Gastroesophageal sphincter (tissue), 4 donors: ENCODE data around the gene RND1. TPM values are rescaled to one million over a fixed set of nuclear protein-coding genes. Genes with fewer than 3 reads are reported as not detected.

ENCODE experiments used
- ATAC-seq: fragments of 150-250 bp; one replicate; pipeline ENCODE4 v1.9.1; 2016; ENCODE audit warnings: mild to moderate bottlenecking, moderate library complexity
- H3K27ac ChIP-seq, 4 donors: fragments of 200-600 bp; sonication (generic) in 3 of 4; 1 replicate in 3 of 4; 2 replicates in 1 of 4; pipeline ENCODE4 v1.5.1; 2016 to 2019
- H3K27me3 ChIP-seq: fragments of 200-600 bp; sonication (generic); one replicate; pipeline ENCODE4 v1.5.1; 2019
- H3K36me3 ChIP-seq, 2 donors: fragments of 200-600 bp; sonication (generic); one replicate each; pipeline ENCODE4 v1.5.1; 2019; ENCODE audit warnings: control low read depth in 1 of 2
- H3K4me1 ChIP-seq, 3 donors: fragments of 200-600 bp; sonication (generic); 1 replicate in 2 of 3; 2 replicates in 1 of 3; pipeline ENCODE4 v1.5.1; 2016 to 2019; ENCODE audit warnings: control low read depth in 2 of 3
- H3K4me3 ChIP-seq, 2 donors: fragments of 200-600 bp; sonication (generic); one replicate each; pipeline ENCODE4 v1.5.1; 2019; ENCODE audit warnings: mild to moderate bottlenecking in 1 of 2, moderate library complexity in 1 of 2
- H3K9me3 ChIP-seq, 3 donors: fragments of 200-600 bp; sonication (generic); one replicate each; pipeline ENCODE4 v1.5.1; 2017 to 2019; ENCODE audit warnings: control low read depth in 2 of 3
- EP300 ChIP-seq: sonication (generic); formaldehyde crosslinking; IDR thresholded peaks from one replicate; pipeline ENCODE4 v1.6.1; 2017; ENCODE audit warnings: antibody characterized with exemption, mild to moderate bottlenecking
- POLR2A ChIP-seq, 2 donors: fragments of 450-650 bp; IDR thresholded peaks; one replicate each; pipeline ENCODE4 v1.6.1; 2017; ENCODE audit warnings: antibody characterized with exemption in 2 of 2, mild to moderate bottlenecking in 2 of 2, moderate library complexity in 1 of 2
- POLR2AphosphoS5 ChIP-seq: sonication (generic); formaldehyde crosslinking; IDR thresholded peaks from one replicate; pipeline ENCODE4 v1.6.1; 2017; ENCODE audit warnings: antibody characterized with exemption
- WGBS, 2 donors: methylation state at CpG; one replicate each; pipeline ENCODE4 v1.1.5; 2018; ENCODE audit warnings: low coverage in 1 of 2; 5-methylcytosine and 5-hydroxymethylcytosine counted together
- small RNA-seq, 4 donors: library from RNA; depleted of rRNA; stranded (forward); fragments of <200 nt; gene quantifications; one replicate each; pipeline ENCODE3, GENCODE V24; 2016
- total RNA-seq, 4 donors: library from RNA; depleted of rRNA; stranded (reverse); fragments of >200 nt; gene quantifications; one replicate each; pipeline ENCODE4 v1.1.0, GENCODE V29; 2016
- TF ChIP-seq, protein P1 (sequence below), 4 experiments: fragments of 200-600 bp in 2 of 4; fragments of 450-650 bp in 2 of 4; sonication (generic) in 1 of 4; IDR thresholded peaks; one replicate each; pipeline ENCODE4 v1.5.1; 2017 to 2019; ENCODE audit warnings: antibody characterized with exemption in 4 of 4, mild to moderate bottlenecking in 2 of 4, moderate library complexity in 2 of 4

Gene RND1
- total RNA-seq, 4 donors from 2014 or later = 0.19 to 1.9 TPM; not detected in 2

DNA sequence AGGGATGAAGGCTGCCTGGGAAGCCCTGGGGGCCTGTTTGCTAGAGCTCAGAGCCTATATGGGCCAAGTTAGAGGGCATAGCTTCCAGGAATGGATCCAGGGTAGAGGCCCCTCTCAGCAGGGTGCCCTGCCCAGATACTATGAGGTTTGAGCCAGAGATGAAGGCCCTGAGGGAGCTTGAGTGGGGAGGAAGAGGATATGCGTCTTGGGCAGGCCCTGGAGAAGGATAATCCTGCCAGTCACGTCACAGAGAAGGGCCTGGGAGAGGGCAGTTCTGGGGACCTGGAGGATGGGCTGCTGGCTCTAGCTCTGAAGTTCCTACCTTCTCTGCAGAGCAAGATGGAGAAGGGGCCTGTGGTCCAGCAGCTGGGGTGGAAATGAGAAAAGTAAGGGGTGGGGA lies 53.3 kb downstream of the RND1 start:
- ATAC-seq = no peak
- Histone ChIP-seq H3K27me3 (no peaks in the 10 kb centered on the region), H3K36me3 (no peaks in the 10 kb centered on the region), H3K27ac (peak overlapping the region in 1 of 4 donors; percentile 94), H3K4me3 (no peak overlapping the region), H3K9me3 (no peaks in the 10 kb centered on the region), H3K4me1 (peaks cover 0 to 61% (median 20%) of the 10 kb centered on the region in 3 donors)
- TF ChIP-seq, protein P1, sequence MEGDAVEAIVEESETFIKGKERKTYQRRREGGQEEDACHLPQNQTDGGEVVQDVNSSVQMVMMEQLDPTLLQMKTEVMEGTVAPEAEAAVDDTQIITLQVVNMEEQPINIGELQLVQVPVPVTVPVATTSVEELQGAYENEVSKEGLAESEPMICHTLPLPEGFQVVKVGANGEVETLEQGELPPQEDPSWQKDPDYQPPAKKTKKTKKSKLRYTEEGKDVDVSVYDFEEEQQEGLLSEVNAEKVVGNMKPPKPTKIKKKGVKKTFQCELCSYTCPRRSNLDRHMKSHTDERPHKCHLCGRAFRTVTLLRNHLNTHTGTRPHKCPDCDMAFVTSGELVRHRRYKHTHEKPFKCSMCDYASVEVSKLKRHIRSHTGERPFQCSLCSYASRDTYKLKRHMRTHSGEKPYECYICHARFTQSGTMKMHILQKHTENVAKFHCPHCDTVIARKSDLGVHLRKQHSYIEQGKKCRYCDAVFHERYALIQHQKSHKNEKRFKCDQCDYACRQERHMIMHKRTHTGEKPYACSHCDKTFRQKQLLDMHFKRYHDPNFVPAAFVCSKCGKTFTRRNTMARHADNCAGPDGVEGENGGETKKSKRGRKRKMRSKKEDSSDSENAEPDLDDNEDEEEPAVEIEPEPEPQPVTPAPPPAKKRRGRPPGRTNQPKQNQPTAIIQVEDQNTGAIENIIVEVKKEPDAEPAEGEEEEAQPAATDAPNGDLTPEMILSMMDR (IDR thresholded peaks at IDR 0.05) = no peak
- no peak for TF ChIP-seq POLR2AphosphoS5
- no peak for TF ChIP-seq POLR2A (IDR thresholded peaks at IDR 0.05)
- TF ChIP-seq EP300 = no peak
- WGBS, 2 donors = 35 to 50% methylated on average over 2 of the region's 2 CpGs

DNA sequence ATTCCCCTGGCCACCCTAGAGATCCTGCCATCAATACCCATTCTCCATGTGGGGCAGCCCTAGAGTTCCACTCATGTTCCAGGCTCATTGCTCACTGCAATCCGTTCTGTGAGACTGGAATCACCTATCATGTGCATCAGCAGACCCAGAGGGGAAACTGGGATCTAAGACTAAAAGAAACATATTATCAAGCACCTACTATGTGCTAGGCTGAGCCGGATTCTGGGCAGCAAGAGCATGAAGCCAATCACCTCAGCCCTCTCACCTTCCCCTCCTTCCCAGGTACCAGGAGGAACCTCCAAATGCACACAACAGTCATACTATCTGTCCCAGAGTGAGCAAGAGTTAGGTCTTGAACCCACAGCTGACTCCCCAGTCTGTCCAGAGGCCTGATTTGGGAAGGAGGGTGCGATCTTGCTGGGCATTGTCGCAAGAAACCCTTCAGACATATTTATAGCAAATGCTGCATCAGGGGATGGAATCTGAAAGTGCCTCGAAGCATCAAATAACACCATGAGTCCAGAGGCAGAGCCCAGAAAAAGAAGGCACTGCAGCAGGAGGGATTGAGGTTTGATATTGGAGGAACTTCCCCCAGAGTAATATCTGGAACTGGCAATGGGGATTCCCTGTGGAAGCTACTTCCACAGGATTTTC lies 54.1 kb downstream of the RND1 start:
- peak overlapping the region in 3 of 4 donors; percentile 45 to 94 (median 56) for H3K27ac ChIP-seq
- no peaks in the 10 kb centered on the region for H3K27me3 ChIP-seq
- WGBS, 2 donors = 59% methylated on average over 4 of the region's 5 CpGs; no CpG with 5 or more reads in 1 of the 2 donors
- no peak for ATAC-seq
- no peak for TF ChIP-seq POLR2AphosphoS5
- TF ChIP-seq, protein P1 (IDR thresholded peaks at IDR 0.05) = no peak
- no peak for TF ChIP-seq POLR2A (IDR thresholded peaks at IDR 0.05)
- TF ChIP-seq EP300 = no peak
- no peaks in the 10 kb centered on the region for H3K9me3 ChIP-seq
- H3K4me3 ChIP-seq = no peak overlapping the region
- H3K4me1 ChIP-seq = peaks cover 0 to 53% (median 14%) of the 10 kb centered on the region in 3 donors
- H3K36me3 ChIP-seq = no peaks in the 10 kb centered on the region

DNA sequence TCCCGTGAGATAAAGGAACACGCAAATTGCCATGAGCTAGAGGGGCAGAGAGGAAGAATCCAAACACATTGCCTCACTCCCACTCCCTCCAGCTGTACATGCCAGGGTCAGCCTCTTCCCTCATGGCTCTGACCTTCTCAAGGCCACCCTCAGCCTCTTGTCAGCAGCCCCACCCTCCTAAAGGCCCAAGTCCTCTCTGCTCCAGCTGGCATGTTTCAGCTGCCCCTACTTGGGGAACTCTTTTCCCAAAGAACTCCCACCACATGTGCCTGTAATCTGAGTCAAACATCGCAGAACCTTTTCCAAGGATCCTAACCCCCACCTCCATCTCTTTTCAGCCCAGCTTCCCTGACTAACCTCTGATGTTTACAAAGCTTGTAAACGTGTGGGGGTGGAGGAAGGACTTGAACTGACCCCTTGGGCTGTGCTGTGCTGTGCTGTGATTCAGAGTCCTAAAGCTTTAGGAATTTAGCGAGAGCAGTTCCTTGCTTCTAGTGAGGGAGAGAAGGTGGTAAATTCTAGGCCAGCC lies 54.7 kb downstream of the RND1 start:
- Histone ChIP-seq H3K27ac (peak overlapping the region in 3 of 4 donors; percentile 45 to 94 (median 56)), H3K4me3 (no peak overlapping the region), H3K4me1 (peaks cover 0 to 47% (median 9%) of the 10 kb centered on the region in 3 donors), H3K36me3 (no peaks in the 10 kb centered on the region), H3K27me3 (no peaks in the 10 kb centered on the region), H3K9me3 (no peaks in the 10 kb centered on the region)
- 31 to 100% methylated on average over 1 to 3 of the region's 5 CpGs for WGBS, 2 donors
- ATAC-seq = no peak
- TF ChIP-seq POLR2AphosphoS5 = peak; percentile 67
- TF ChIP-seq EP300 = no peak
- no peak for TF ChIP-seq POLR2A (IDR thresholded peaks at IDR 0.05)

DNA sequence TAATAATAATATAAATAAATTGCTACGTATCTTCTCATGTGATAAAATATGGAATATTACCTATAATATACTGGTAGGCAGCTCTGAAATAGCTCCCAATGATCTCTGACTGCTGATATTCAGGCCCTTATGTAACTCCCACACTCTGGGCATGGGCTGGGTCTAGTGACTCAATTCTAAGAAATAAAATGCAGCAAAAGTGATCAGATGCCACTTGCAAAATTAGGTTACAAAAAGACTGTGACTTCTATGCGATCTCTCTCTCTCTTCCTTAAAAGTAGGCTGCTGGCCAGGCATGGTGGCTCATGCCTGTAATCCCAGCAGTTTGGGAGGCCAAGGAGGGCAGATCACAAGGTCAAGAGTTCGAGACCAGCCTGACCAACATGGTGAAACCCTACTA lies 57.7 kb downstream of the RND1 start:
- WGBS, 2 donors = 84 to 90% methylated on average over 3 of the region's 3 CpGs

More for the DNA sequence above, 57.7 kb downstream of the RND1 start:
- Histone ChIP-seq H3K27me3 (no peaks in the 10 kb centered on the region), H3K27ac (no peak overlapping the region), H3K4me3 (no peak overlapping the region), H3K4me1 (peaks cover 0 to 27% (median 0%) of the 10 kb centered on the region in 3 donors), H3K9me3 (no peaks in the 10 kb centered on the region), H3K36me3 (no peaks in the 10 kb centered on the region)
- no peak for TF ChIP-seq POLR2AphosphoS5
- no peak for TF ChIP-seq POLR2A (IDR thresholded peaks at IDR 0.05)
- no peak for TF ChIP-seq EP300
- TF ChIP-seq, protein P1 (IDR thresholded peaks at IDR 0.05) = no peak
- ATAC-seq = no peak

Small RNAs within 50 kb of the gene (small RNA-seq; reads per million reads assigned to genes)
- gene AC073610.1 (0 reads per million in 4 donors), gene RF00019 (0 reads per million in 4 donors), gene RNU6-600P (0 reads per million in 4 donors)

Other genes with a start within 250 kb of the RND1 start
- 10 to 100 TPM; 39.0 to 49.0 (median 43.7) TPM for gene KANSL2, start 183.6 kb downstream of the RND1 start, total RNA-seq
- 10 to 100 TPM; 17.9 to 40.3 (median 23.1) TPM for gene CCNT1, start 149.2 kb downstream of the RND1 start, total RNA-seq
- 10 to 100 TPM; 21.9 to 33.0 (median 29.0) TPM for gene ADCY6, start 76.8 kb downstream of the RND1 start, total RNA-seq
- 10 to 100 TPM in 3 of 4 donors, 1 to 10 TPM in 1; 9.4 to 39.2 (median 30.1) TPM for gene CACNB3, start 47.4 kb downstream of the RND1 start, total RNA-seq
- gene DDX23, start 13.7 kb downstream of the RND1 start, total RNA-seq = 10 to 100 TPM; 66.8 to 85.8 (median 73.0) TPM
- gene FKBP11, start 59.6 kb upstream of the RND1 start, total RNA-seq = 1 to 10 TPM; 3.4 to 8.3 (median 7.1) TPM
- gene ARF3, start 91.6 kb upstream of the RND1 start, total RNA-seq = 10 to 100 TPM; 52.6 to 91.6 (median 83.1) TPM
- gene WNT10B, start 105.9 kb upstream of the RND1 start, total RNA-seq = 1 to 10 TPM in 2 of 4 donors, under 1 TPM in 1, not detected in 1; 0.54 to 3.3 (median 1.2) TPM
- gene WNT1, start 112.5 kb upstream of the RND1 start, total RNA-seq = not detected
- not detected for gene DDN, start 133.5 kb upstream of the RND1 start, total RNA-seq
- 10 to 100 TPM; 55.9 to 79.9 (median 64.2) TPM for gene PRKAG1, start 152.9 kb upstream of the RND1 start, total RNA-seq
- 10 to 100 TPM; 23.6 to 75.0 (median 53.8) TPM for gene KMT2D, start 194.9 kb upstream of the RND1 start, total RNA-seq
- gene RHEBL1, start 204.1 kb upstream of the RND1 start, total RNA-seq = under 1 TPM in 1 of 4 donors, not detected in 3; 0.35 TPM
- 1 to 10 TPM in 2 of 4 donors, under 1 TPM in 2; 0.54 to 1.2 (median 0.85) TPM for gene DHH, start 228.9 kb upstream of the RND1 start, total RNA-seq
- 10 to 100 TPM; 17.6 to 77.5 (median 37.5) TPM for gene LMBR1L, start 245.0 kb upstream of the RND1 start, total RNA-seq